ENCODE data around the gene PIGX.
A peak's percentile ranks its signal among the peaks of the same experiment; 100 is the strongest.
"Not testable (repeated sequence)": the region's sequence is repeated elsewhere in the genome, so short reads cannot be mapped to it uniquely, and the experiment has no call there.

PIGX gene

DNA sequence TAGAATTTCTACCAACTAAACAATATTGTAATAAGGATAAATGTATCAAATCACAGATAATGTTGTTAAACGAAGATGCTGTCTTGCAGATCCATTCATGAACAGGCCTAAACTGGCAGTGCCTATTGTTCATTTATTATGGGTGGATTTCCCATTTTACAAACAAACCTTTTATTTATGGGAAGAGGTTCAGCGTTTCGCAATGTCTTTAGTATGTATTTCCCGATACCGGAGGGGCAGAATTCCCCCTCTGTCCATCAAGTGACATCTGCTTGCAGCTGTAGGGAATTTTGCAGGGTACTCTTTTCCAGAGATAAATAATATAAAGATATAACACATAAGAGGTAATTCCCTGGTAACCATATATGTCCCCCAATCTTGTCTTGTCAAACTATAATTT is 5.8 kb upstream of the PIGX start:
- no peak for DNase-seq (ENCODE audit: low read depth)

DNA sequence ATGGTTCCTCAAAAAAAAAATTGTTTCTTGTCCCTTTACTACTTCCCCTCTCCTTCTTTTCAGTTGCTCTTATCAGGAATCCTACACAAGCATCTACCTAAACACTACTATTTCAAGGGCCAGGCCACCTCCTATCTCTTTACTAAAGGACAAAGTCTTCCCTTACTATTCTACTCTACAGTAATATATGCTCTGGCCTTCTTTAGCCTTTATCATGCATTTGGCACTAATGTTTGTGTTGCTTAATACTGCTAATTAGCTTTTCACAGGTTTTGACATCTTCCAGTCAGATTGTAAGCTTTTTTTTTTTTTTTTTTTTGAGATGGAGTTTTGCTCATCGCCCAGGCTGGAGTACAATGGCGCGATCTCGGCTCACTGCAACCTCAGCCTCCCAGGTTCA is 5.4 kb upstream of the PIGX start:
- DNase-seq (ENCODE audit: low read depth): no peak

DNA sequence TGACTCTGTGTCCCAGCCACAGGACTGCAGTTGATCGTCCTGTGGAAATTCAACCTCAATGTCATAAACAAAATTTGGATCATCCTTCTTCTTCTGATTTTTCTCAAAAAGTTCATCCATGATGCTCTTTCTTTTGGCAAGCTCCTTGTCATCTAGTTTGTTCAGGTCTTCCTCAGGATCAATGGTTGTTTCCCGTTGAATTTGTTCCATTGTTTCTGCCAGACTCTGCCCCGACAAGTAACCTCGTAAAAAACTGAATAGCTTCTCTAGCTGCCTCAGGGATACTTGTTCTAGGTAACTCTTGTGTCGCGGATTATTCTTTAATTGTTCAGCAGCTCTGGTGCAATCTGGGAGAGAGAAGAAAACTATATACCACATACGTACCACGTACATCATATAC is 4.6 kb upstream of the PIGX start:
- no peak for DNase-seq (ENCODE audit: low read depth)

DNA sequence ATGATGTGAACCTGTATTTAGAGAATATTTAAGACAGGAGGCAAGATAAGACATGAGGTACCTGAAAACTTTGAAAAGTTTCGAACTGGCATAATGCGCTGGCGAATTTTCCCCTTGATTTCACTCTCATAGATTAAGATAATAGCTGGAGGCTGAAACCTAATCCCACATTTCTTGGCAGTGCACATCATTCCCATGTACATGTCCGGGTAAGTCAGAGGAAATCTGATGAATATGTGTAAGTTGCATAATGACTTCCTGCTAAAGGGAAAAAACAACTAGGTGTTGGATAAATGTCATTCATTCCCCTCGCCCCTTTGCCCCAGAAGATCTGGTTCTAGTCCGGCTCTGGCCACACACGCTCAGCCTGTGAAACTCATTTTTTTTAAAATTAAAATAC is 3.7 kb upstream of the PIGX start:
- no peak for DNase-seq (ENCODE audit: low read depth)

DNA sequence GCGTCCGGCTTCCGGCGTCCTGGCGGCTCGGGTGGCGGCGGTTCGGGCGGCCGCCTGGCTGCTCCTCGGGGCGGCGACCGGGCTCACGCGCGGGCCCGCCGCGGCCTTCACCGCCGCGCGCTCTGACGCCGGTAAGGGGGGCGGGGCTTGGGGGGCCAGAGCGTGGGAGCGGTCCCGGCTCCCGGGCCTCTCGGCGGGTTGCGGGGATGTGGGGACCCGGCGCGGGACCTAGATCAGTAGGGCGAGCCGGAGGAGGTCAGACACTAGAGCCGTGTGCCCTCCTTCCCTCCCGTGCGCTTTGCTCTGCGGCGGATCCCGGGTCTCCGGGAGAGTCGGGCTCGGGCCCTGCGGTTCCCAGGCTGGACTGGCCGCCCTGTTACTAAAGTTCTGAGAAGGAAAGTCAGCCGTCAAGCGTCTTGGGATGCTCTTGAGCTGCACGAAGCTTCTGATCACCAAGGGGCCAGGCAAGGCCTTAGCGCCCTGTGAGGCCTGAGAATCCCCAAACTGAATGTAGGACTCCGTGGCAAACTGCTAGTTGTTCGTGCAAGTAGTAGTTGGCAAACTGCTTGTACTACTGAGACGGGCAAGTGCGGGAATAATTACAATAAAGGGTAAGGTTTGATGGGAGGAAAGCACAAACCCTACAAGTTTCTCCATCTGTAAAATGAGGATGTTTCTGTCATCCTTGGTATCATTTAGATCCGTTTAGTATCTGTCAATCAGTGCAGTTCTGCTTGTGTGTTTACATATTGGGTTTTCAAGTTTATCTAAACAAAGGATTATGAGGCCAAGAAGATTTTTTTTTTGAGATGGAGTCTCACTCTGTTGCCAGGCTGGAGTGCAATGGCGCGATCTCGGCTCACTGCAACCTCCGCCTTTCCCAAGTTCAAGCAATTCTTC is 587 bp downstream of the PIGX start:
- DNase-seq (ENCODE audit: low read depth): peak; percentile 41

DNA sequence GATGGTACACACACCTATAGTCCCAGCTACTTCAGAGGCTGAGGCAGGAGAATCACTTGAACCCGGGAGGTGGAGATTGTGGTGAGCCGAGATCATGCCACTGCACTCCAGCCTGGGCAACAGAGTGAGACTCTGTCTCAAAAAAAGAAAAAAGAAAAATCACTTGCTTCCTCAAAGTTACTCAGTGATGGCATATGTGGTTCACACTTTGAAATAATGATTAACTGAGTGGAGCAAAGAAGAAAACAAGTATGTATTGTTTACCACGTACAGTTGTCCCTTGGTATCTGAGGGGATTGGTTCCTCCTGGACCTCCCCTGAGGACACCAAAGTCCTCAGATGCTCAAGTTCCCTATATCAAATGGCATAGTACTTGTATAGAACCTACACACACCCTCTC is 5.0 kb downstream of the PIGX start:
- not testable (repeated sequence) for DNase-seq (ENCODE audit: low read depth)

DNA sequence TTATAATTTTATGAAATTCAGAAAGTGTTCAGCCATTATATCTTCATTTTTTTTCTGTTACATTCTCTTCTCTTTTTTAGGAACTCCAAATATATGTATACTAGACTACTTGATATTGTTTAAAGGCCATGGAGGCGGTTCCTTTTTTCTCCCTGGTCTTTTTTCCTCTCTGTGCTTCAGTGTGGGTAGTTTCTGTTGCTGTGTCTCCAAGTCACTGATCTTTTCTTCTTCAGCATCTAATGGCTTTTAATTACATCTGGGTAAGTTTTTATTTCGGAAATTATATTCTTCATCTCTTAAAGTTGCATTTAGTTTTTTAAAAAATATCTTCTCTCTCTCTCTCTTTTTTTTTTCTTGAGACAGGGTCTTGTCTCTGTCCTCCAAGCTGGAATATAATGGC is 8.9 kb downstream of the PIGX start:
- DNase-seq (ENCODE audit: low read depth): no peak

DNA sequence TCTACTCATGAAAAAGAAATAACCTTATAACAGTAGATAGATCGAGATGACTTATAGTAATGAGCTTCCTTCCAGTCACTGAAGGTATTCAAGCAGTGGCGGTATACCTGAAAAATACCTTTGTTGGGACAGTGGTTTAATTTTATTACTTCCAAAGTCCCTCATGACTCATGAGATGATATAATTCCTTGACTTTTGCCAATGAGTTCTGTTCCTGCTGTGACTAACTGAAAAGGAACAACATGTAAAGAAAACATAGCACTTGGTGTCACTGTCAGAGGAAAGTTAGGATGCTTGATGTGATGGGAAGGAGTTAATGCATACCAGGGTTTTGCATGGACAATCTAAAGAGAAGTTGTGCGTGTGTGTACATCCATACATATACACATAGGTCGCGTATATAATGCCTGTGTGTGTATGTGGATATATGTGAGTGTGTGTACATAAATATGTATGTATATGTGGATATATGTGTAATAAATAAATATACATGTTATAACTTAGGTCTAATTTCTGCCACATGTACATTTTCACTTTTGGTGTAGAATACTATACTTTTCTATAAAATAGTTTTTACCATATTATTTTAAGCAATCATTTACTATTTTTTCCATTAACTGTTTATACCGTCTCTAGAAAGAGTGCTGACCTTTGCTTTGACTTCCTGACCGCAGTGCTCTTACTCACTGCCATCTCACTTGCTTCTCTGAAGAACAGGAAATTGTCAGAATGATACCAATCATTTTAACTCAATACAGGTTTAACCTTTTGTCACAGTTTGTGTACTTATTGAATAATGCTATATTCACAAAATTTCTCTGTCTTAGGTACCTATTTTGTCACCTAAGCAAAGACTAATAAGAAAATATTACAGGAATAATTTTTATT is 14.9 kb downstream of the PIGX start:
- DNase-seq (ENCODE audit: low read depth): peak; percentile 9

DNA sequence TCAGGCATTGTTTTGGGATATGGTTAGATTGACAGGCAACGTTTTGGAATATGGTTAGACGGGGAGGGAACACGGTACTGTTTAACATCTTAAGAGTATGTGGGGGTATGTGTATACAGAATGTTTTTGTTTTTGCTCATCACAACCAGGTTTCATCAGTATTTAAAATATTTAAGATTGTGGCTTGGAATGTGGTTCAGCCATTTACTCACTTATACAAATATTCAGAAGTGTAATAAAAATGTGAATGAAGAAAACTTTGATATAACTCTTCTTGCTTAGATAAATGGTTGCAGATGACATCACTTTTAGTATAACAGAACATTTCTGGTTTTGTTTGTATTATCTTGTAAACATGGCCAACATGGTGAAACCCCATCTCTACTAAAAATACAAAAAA is 23.6 kb downstream of the PIGX start:
- DNase-seq (ENCODE audit: low read depth): no peak

DNA sequence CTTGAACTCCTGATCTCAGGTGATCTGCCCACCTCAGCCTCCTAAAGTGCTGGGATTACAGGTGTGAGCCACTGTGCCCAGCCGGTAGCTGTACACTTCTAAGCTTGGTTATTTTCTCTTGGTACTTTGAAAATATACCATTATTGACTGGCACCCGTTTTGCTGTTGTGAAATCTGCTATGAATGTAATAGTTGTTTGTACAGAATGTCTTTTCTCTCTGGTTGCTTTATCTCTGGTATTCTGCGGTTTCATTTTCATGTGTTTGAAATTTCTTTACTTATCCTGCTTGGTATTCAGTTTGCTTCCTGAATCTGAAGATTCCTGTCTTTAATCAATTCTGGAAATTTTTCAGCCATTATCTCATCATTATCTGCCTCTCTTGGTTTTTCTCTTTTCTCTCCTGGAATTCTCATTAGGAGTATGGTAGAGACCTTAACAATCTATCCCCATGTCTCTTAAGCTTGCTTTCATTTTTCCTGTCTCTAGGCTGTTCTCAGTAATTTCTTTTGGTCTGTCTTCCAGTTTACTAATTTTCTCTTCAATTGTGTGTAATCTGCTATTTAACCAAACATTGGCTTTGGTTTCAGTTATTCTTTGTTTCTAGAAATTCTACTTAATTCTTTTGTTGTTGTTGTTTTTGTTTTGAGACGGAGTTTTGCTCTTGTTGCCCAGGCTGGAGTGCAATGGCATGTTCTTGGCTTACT is 24.6 kb downstream of the PIGX start:
- DNase-seq (ENCODE audit: low read depth): no peak

DNA sequence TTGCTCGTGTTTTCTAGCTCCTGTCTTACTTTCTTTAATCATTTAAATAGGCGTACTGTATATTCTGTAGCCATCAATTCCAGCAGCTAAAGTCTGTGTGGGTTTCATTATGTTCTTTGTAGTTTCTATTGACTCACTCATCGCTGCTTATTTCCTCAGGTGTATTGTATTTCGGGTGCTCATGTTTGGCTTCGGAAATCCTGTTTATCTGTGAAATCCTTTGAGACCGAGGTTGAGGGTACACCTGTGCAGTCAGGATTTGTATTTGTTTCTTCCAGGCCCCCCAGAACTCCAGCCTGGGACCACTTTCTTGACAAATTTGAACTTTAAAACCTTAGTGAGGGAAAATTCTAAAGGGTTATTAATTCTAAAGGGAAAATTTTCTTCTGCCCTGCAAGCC is 25.5 kb downstream of the PIGX start:
- DNase-seq (ENCODE audit: low read depth): no peak

DNA sequence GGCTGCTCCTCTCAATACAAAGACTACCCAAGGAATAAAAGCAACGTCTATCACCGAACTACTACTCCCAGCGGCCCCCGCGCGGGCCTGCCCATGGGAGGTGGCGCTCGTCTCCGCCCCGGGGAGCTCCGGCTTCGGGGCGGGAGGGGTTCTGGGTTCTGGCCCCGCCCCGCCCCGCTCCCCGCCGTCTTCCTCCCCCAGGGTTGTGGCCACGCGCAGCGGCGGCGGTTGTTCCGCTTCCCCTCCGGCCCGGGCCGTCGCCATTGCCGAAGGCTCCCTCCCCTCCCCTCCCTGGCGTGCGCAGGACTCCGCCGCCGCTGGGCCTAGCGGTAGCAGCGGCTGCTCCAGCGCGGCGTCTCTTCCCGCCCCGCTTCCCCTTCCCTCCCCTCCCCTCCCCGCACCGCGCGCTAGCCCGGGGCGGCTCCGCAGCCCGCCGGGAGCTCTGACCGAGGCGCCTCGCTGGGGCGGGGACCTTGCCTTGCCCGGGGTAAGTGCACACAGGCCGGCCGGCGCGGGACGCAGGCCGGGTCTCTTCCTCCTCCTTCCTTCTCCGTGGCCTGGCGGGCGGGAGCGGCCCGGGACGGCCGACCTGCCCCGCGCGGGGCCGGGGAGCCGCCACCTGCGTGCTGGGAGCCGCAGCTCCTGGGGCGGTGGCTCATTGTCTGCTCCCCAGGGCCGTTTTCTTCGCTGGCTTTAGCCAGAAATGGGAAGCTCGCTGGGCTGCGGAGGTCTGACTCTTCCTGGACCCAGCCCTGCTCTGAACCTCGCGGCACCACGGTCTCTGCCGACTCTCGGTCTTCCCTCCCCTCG is 27.7 kb downstream of the PIGX start, which contains the start of gene PAK2:
PAK2 (plus strand) TSS at position 187 of the 810 bp plus-strand sequence. CDS start 42,790 bp downstream, outside the sequence.
- peak; percentile 84 for DNase-seq (ENCODE audit: low read depth)

DNA sequence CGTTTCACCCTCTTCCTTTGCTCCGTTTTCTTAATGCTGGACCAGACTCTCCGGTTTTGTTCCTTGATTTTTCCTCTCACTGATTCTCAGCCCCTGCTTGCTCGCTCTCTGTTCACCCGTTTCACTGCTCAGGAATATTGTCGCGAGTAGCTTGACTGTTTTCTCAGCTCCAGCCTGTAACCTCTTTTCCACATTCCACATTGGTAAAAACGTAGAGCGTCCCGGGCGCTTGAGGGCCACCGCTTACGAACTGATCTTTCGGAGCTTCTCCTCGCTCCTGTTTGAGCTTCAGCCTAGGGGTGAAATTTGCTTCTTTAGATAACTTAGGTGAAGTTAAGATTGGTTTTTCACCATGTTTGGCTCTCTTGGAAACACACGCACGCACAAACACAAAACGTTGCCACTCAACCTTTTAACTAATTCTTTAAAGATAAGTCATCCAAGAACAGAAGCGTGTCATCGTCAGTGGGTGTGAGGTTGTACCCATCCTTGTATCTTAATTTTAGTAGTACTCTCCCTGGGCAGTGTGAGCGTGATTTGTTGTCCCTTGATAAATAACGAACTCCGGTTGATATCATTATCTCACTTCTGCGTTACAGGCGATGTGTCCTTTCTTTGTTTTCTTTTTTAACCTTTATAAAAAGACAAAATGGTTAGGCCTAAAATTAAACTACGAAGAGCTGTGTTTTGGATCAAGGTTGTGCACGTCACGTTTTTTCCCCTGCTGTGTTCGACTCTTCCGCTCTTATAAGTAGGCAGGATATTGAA is 28.5 kb downstream of the PIGX start:
- peak; percentile 30 for DNase-seq (ENCODE audit: low read depth)

DNA sequence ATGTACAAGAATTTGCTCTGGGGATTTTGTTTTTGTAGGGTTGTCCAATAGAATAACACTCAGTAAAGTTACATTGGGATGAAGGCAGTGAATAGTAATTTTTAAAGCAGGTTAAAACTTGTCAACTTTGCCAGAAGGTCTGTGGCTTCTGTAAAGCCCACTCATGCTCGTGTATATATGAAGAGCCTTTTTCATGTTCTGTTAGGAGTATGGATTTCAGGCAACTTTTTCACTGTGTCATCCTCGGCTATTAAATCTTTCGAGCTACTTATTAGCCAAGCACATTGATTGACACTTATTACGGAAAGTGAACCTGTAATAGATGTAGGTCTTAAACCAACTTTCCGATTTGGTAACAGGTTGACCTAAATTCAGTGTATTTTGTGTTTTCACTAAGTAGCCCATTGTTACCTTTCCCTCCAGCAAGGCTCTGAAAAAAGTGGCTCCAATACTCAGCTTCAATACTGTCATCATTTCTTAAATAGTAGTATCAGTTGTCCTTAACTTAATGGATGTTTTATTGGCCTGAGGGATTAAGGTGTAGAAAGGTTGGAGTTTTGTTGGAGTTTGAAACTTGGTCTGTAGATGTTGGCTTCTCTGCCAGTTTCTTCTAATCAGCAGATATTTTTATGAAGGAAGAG is 29.2 kb downstream of the PIGX start:
- DNase-seq (ENCODE audit: low read depth): no peak

DNA sequence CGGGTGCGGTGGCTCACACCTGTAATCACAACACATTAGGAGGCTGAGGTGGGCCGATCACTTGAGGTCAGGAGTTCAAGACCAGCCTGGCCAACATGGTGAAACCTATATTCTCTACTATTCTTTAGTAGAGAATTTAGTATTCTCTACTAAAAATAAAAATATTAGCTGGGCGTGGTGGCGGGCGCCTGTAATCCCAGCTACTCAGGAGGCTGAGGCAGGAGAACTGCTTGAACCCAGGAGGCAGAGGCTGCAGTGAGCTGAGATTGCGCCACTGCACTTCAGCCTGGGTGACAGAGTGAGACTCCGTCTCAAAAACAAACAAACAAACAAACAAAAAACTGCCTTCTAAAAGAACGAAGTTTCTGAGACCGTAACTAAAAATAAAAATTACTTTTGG is 31.4 kb downstream of the PIGX start:
- not testable (repeated sequence) for DNase-seq (ENCODE audit: low read depth)

DNA sequence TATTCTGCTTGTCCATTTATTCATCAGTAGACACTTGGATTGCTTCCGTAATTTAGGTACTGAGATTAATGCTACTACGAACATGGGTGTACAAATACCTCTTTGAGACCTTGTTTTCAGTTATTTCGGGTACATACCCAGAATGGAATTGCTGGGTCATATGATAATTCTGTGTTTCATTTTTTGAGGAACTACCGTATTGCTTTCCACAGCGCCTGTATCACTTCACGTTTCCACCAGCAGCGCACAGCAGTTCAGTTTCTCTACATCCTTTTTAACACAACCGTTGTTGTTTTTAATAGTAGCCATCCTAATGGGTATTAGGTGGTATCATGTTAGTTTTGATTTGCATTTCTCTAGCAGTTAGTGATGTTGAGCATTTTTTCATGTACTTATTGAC is 36.9 kb downstream of the PIGX start:
- no peak for DNase-seq (ENCODE audit: low read depth)

DNA sequence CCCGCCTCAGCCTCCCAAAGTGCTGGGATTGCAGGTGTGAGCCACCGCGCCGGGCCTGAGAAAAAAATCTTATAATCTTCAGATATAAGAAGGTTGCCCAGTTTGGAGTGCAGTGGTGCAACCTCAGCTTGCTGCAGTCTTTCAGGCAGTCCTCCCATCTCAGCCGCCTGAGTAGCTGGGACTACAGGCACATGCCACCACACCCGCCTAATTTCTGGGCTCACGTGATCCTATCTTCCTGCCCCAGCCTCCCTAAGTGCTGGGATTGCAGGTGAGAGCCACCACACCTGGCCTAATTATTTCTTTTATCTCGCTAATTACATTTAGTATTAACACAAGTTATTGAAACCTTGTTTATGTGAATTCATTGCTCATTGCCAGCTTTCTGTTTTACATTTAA is 41.0 kb downstream of the PIGX start:
- DNase-seq (ENCODE audit: low read depth): no peak

DNA sequence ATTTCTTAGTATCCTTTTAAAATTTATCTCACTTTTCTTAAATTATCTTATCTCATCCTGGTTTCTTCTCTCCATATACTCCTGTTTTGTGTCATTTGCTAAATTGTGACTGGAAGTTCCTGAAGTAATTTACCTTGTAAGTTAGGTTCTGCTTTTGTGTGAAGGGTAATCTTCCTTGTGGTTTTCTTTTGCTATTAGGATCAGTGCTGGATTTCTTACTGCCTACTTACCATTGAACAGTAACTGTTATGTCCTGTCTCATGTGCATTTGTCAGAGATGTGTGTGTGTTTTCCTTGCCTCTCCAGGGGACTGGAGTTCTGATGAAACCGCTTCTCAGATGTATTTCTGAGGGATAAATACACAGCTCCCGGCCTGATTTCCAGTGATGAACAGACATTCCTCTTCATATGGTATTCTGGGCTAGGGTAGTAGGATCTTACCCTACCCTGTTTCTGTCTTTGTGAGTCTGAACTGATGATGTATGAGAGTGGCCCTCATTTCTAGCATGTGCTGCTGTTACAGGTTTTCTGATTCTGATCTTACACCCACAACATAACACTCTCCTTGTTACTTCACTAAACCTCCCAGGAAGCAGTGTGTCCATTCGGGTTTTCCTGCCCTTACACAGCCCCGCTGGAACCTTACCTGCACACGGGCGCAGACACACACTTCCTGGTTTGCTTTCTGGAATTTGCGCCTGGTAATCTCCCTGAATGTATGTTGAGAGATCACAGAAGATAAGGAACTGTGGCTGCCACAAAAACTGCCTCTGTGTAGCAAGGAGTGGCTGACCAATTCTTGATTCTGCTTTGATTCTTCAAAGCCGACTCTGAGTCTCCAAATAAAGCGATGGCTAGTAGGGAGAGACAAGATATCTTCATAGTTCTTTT is 42.2 kb downstream of the PIGX start:
- peak; percentile 42 for DNase-seq (ENCODE audit: low read depth)

DNA sequence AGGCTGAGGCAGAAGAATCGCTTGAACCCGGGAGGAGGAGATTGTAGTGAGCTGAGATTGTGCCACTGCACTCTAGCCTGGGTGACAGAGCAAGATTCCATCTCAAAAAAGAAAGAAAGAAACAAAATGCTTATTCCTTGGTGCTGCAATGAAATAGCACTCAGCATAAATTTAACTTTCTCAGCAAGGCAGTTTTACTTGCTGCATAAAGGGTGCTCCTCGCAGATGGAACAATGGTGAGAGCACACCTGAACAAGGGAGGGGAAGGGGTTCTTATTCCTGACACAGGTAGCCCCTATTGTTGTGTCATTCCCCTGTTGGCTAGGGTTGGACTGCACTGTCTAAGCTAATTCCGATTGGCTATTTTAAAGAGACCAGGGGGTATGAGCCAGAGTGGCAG is 44.6 kb downstream of the PIGX start:
- no peak for DNase-seq (ENCODE audit: low read depth)

Data from stromal cell of bone marrow (primary cell).